Activated CD8-positive, alpha-beta memory T cell treated with anti-CD3 and anti-CD28 coated beads for 24 hours (primary cell): ENCODE data around the gene CLEC4C.

Source experiments
- DNase-seq: peaks from one replicate; pipeline ENCODE4 v3.0.0-alpha.2; 2020

The CLEC4C gene

DNA sequence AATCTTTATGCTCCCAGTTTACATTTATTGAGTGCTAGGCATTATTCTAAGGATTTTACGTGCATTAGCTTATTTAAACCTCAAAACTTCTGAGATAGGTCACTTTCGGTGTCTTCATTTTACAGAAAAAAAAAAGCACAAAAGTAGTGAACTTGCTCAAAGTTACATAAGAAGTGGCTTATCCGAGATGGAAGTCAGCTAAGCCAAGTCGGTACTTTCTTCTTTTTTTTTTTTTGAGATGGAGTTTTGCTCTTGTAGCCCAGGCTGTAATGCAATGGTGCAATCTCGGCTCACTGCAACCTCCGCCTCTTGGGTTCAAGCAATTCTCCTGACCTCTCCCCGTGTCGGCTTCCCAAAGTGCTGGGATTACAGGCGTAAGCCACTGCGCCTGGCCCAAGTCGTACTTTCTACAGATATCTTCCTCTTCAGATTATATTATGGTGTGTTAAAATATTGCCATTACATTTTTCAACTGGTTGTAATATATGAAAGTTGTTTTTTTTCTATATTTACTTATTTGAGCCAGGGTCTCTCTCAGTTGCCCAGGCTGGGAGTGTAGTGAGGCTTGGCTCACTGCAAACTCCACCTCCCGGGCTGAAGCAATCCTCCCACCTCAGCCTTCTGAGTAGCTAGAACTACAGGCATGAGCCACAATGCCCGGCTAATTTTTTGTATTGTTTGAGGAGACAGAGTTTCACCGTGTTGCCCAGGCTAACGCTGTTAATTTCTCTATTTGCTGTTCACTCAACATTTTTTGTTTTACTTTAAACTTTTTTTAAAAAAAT lies 27.0 kb downstream of the CLEC4C start:
- no peak for DNase-seq

GRCh38 chr12:7716381-7716780 lies 30.8 kb downstream of the CLEC4C start:
- DNase-seq, result no peak

- DNase-seq, result no peak
Measured at GRCh38 chr12:7712841-7713442, 34.2 kb downstream of the CLEC4C start.

GRCh38 chr12:7711133-7711532 lies 36.0 kb downstream of the CLEC4C start, which contains the start of gene DPPA3:
Gene DPPA3, plus strand, starts transcription at chr12:7711433. Its CDS starts 138 bp downstream, at chr12:7711571.
- DNase-seq, result no peak

GRCh38 chr12:7709969-7710675 lies 37.1 kb downstream of the CLEC4C start:
- no peak for DNase-seq

DNA sequence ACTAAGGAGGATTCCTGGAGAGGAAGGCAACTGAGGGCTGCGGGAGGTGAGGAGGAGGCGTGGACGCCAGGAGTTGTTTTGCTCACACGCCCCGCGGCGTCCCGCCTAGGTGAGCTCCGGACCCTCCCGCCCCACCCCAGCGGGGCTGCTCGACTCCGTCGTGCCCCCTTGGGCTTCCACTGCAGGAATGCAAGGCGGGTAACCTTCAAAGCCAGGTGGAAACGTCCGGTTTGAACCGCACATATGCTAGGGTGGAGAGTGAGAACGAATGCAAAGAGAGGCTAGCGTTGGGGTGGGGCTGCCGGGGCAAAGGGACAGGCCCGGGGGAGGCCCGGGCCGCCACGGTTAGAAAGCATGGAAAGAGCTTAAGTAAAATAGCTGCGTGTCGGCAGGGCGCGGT lies 41.3 kb downstream of the CLEC4C start:
- DNase-seq, result no peak

GRCh38 chr12:7695566-7696197 lies 51.5 kb downstream of the CLEC4C start, which contains the start of gene GDF3:
Gene GDF3, minus strand, starts transcription at chr12:7695775. Its CDS starts 47 bp downstream, at chr12:7695728.
- DNase-seq, result no peak

GRCh38 chr12:7695237-7695560 lies 52.0 kb downstream of the CLEC4C start:
- no peak for DNase-seq

GRCh38 chr12:7694556-7695236 lies 52.5 kb downstream of the CLEC4C start:
- DNase-seq, result no peak

- DNase-seq, result no peak
Measured at GRCh38 chr12:7693793-7694192, 53.4 kb downstream of the CLEC4C start.

GRCh38 chr12:7681535-7681934 lies 65.6 kb downstream of the CLEC4C start:
- DNase-seq, result no peak
